ENCODE data around the gene UBE2I. TPM values are rescaled to one million over a fixed set of nuclear protein-coding genes. Genes with fewer than 3 reads are reported as not detected.

The UBE2I gene
- total RNA-seq, 1 experiment from 2014 or later = 71.3 TPM

- no peaks in the 10 kb centered on the region for H3K9me2 ChIP-seq (replicated peaks; ENCODE audit: low read length)
- CTCF ChIA-PET = no interaction called here
- no TSS peak for BruUV-seq (replicated peaks)
Observed at GRCh38 chr16:1286513-1287094, 22.8 kb upstream of the UBE2I start.

GRCh38 chr16:1287982-1288670, 21.3 kb upstream of the UBE2I start:
- no peak overlapping the region for H3K9ac ChIP-seq (ENCODE audit: low read length)
- no peaks in the 10 kb centered on the region for H3K9me3 ChIP-seq (ENCODE audit: low read length)
- ATAC-seq = peak; percentile 76
- H3K9me2 ChIP-seq (replicated peaks; ENCODE audit: low read length) = no peaks in the 10 kb centered on the region
- no peaks in the 10 kb centered on the region for H3K27me3 ChIP-seq (ENCODE audit: low read length)
- intact Hi-C loops (cut with micrococcal nuclease) = no loop called here
- no peaks in the 10 kb centered on the region for H3K36me3 ChIP-seq (ENCODE audit: low read depth, low read length)
- H3K4me3 ChIP-seq (ENCODE audit: low read length) = peak overlapping the region; percentile 44; the same call in 1 of the 2 replicates
- POLR2A ChIA-PET (ENCODE audit: unreplicated experiment) = no interaction called here
- H3K79me2 ChIP-seq (ENCODE audit: low read length) = no peaks in the 10 kb centered on the region
- TF ChIP-seq EZH2phosphoT487 (IDR thresholded peaks at IDR 0.05; ENCODE audit: borderline replicate concordance, low read length) = no peak
- no peak for TF ChIP-seq EZH2 (IDR thresholded peaks at IDR 0.05; ENCODE audit: low read length, unreplicated experiment)
- no peaks in the 10 kb centered on the region for H3K4me1 ChIP-seq (ENCODE audit: insufficient read depth, low read length)
- peak overlapping the region; percentile 73 for H3K4me2 ChIP-seq (ENCODE audit: low read length)
- no peaks in the 10 kb centered on the region for H4K20me1 ChIP-seq (ENCODE audit: low read length)
- CTCF ChIA-PET = no interaction called here
- BruUV-seq (replicated peaks) = no TSS peak
- H3F3A ChIP-seq (ENCODE audit: low read length, unreplicated experiment) = no peaks in the 10 kb centered on the region
- no peak overlapping the region for H3K27ac ChIP-seq (ENCODE audit: low read length)
- H2AFZ ChIP-seq (ENCODE audit: low read length) = peak overlapping the region; percentile 72
- peak; percentile 20 for DNase-seq

More at GRCh38 chr16:1286513-1287094, 22.8 kb upstream of the UBE2I start:
- ATAC-seq = no peak
- Histone ChIP-seq H3F3A (ENCODE audit: low read length, unreplicated experiment) (no peaks in the 10 kb centered on the region), H3K9ac (ENCODE audit: low read length) (no peak overlapping the region), H3K4me1 (ENCODE audit: insufficient read depth, low read length) (no peaks in the 10 kb centered on the region), H3K9me3 (ENCODE audit: low read length) (no peaks in the 10 kb centered on the region), H3K4me2 (ENCODE audit: low read length) (no peak overlapping the region), H3K36me3 (ENCODE audit: low read depth, low read length) (no peaks in the 10 kb centered on the region), H3K79me2 (ENCODE audit: low read length) (no peaks in the 10 kb centered on the region), H2AFZ (ENCODE audit: low read length) (no peak overlapping the region), H4K20me1 (ENCODE audit: low read length) (no peaks in the 10 kb centered on the region), H3K4me3 (ENCODE audit: low read length) (no peak overlapping the region), H3K27me3 (ENCODE audit: low read length) (no peaks in the 10 kb centered on the region), H3K27ac (ENCODE audit: low read length) (no peak overlapping the region)
- TF ChIP-seq CTCF (conservative IDR thresholded peaks at IDR 0.05; ENCODE audit: low read depth, low read length) = no peak
- no peak for TF ChIP-seq EZH2 (IDR thresholded peaks at IDR 0.05; ENCODE audit: low read length, unreplicated experiment)
- TF ChIP-seq EZH2phosphoT487 (IDR thresholded peaks at IDR 0.05; ENCODE audit: borderline replicate concordance, low read length) = no peak
- DNase-seq = no peak
- POLR2A ChIA-PET (ENCODE audit: unreplicated experiment) = no interaction called here
- intact Hi-C loops (cut with micrococcal nuclease) = no loop called here

GRCh38 chr16:1288813-1289476, 20.5 kb upstream of the UBE2I start:
- Histone ChIP-seq H4K20me1 (ENCODE audit: low read length) (no peaks in the 10 kb centered on the region), H3K9me2 (replicated peaks; ENCODE audit: low read length) (no peaks in the 10 kb centered on the region), H3K36me3 (ENCODE audit: low read depth, low read length) (no peaks in the 10 kb centered on the region), H3K79me2 (ENCODE audit: low read length) (no peaks in the 10 kb centered on the region), H3K9ac (ENCODE audit: low read length) (no peak overlapping the region), H3K4me2 (ENCODE audit: low read length) (no peak overlapping the region), H3K27ac (ENCODE audit: low read length) (no peak overlapping the region), H3K9me3 (ENCODE audit: low read length) (no peaks in the 10 kb centered on the region), H3K4me1 (ENCODE audit: insufficient read depth, low read length) (no peaks in the 10 kb centered on the region; the same call in 1 of the 2 replicates), H3K4me3 (ENCODE audit: low read length) (no peak overlapping the region), H3K27me3 (ENCODE audit: low read length) (no peaks in the 10 kb centered on the region), H2AFZ (ENCODE audit: low read length) (no peak overlapping the region), H3F3A (ENCODE audit: low read length, unreplicated experiment) (no peaks in the 10 kb centered on the region)
- CTCF ChIA-PET = no interaction called here
- TF ChIP-seq CTCF (conservative IDR thresholded peaks at IDR 0.05; ENCODE audit: low read depth, low read length) (no peak), EZH2phosphoT487 (IDR thresholded peaks at IDR 0.05; ENCODE audit: borderline replicate concordance, low read length) (no peak), EZH2 (IDR thresholded peaks at IDR 0.05; ENCODE audit: low read length, unreplicated experiment) (no peak)
- ATAC-seq (no peak), DNase-seq (no peak)
- POLR2A ChIA-PET (ENCODE audit: unreplicated experiment) = no interaction called here
- no TSS peak for BruUV-seq (replicated peaks)
- intact Hi-C loops (cut with micrococcal nuclease) = no loop called here

All from PC-3 (cell line).